Suppressor macrophage treated with lipopolysaccharide for 4 hours (primary cell): Measurements from ENCODE around the gene RREB1.

Source experiments
- DNase-seq: peaks from one replicate; pipeline ENCODE4 v3.0.0-alpha.2; 2020

RREB1 gene

GRCh38 chr6:7230956-7231713 is 123.4 kb downstream of the RREB1 start:
- no peak for DNase-seq

GRCh38 chr6:7232351-7232750 is 124.6 kb downstream of the RREB1 start:
- DNase-seq = no peak

GRCh38 chr6:7234547-7234946 is 126.8 kb downstream of the RREB1 start:
- no peak for DNase-seq

GRCh38 chr6:7235712-7236305 is 128.0 kb downstream of the RREB1 start:
- no peak for DNase-seq

- no peak for DNase-seq
Observed at GRCh38 chr6:7236306-7237209, 128.8 kb downstream of the RREB1 start.

- peak; percentile 36 for DNase-seq
Observed at GRCh38 chr6:7237653-7238188, 130.0 kb downstream of the RREB1 start.

GRCh38 chr6:7238526-7238899 is 130.8 kb downstream of the RREB1 start:
- no peak for DNase-seq

GRCh38 chr6:7238900-7239589 is 131.3 kb downstream of the RREB1 start:
- peak; percentile 82 for DNase-seq

GRCh38 chr6:7239590-7239948 is 131.8 kb downstream of the RREB1 start:
- no peak for DNase-seq

GRCh38 chr6:7240351-7240750 is 132.6 kb downstream of the RREB1 start:
- no peak for DNase-seq

- DNase-seq = no peak
Observed at GRCh38 chr6:7241160-7241559, 133.4 kb downstream of the RREB1 start.

GRCh38 chr6:7241709-7242645 is 134.2 kb downstream of the RREB1 start:
- peak; percentile 36 for DNase-seq

GRCh38 chr6:7242835-7243178 is 135.0 kb downstream of the RREB1 start:
- no peak for DNase-seq

- peak; percentile 86 for DNase-seq
Observed at GRCh38 chr6:7243179-7243981, 135.6 kb downstream of the RREB1 start.

- DNase-seq = no peak
Observed at GRCh38 chr6:7245668-7246393, 138.1 kb downstream of the RREB1 start.

GRCh38 chr6:7246401-7247178 is 138.8 kb downstream of the RREB1 start:
- no peak for DNase-seq

GRCh38 chr6:7247179-7247456 is 139.4 kb downstream of the RREB1 start:
- no peak for DNase-seq

- no peak for DNase-seq
Observed at GRCh38 chr6:7247828-7248227, 140.1 kb downstream of the RREB1 start.

- no peak for DNase-seq
Observed at GRCh38 chr6:7249391-7249790, 141.6 kb downstream of the RREB1 start.
